Measurements from ENCODE around the gene WDHD1. TPM values are rescaled to one million over a fixed set of nuclear protein-coding genes. Genes with fewer than 3 reads are reported as not detected.

The WDHD1 gene
- total and polyA plus RNA-seq, 2 of the 8 experiments (the other 6 are each of a cell fraction or from before 2014, with no cell fraction given) = 17.8 to 87.9 TPM

DNA sequence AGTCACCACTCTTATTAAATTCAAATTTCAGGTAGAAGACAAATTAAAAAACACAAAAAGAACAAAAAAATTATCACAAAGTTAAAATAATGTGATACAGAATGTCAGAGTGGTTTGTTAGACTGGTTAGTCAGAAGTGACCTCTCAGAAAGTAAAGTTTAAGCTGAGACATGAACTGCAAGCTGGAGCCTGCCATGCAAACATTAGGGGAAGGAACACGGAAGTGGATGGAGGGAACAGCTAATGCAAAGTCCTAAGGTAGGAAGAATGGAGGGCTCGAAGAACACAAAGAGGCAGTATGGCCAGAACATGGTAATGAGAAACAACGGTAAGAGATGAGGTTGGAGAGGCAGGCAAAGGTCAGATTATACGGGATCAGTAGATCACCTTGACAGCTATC, 41.7 kb downstream of the WDHD1 start:
- Histone ChIP-seq H3K27ac (ENCODE audit: low read depth, low read length) (no peak overlapping the region), H3K9me3 (ENCODE audit: insufficient read depth in 2 of 2, low read depth in 1 of 2, low read length in 1 of 2) (no peaks in the 10 kb centered on the region), H2BK120ac (replicated peaks; ENCODE audit: low read depth, low read length) (no peak overlapping the region), H3K18ac (ENCODE audit: extremely low read depth, low read length) (no peak overlapping the region), H3K23ac (ENCODE audit: insufficient read length) (no peak overlapping the region), H2AK5ac (ENCODE audit: low read depth, low read length) (no peak overlapping the region), H3K9ac (replicated peaks in 1 of 4; ENCODE audit: extremely low read depth in 1 of 4, low read depth in 3 of 4, low read length in 3 of 4) (no peak overlapping the region), H3K4ac (replicated peaks; ENCODE audit: insufficient read length, low read depth, low read length) (no peak overlapping the region), H4K91ac (replicated peaks; ENCODE audit: insufficient read length, low read length) (no peak overlapping the region), H3K4me3 (ENCODE audit: extremely low read depth in 1 of 4, insufficient read depth in 2 of 4, low read depth in 3 of 4, low read length in 4 of 4) (no peak overlapping the region), H3K27me3 (replicated peaks in 1 of 4; ENCODE audit: control insufficient read depth in 3 of 4, extremely low read depth in 1 of 4, insufficient read depth in 3 of 4, low read length in 3 of 4) (no peaks in the 10 kb centered on the region), H2AFZ (ENCODE audit: low read length) (no peak overlapping the region), H2BK5ac (ENCODE audit: low read depth, low read length) (no peak overlapping the region), H3K79me2 (ENCODE audit: control insufficient read depth in 1 of 2, insufficient read depth in 2 of 2, low read length in 2 of 2) (no peaks in the 10 kb centered on the region), H4K8ac (ENCODE audit: extremely low read depth, insufficient read depth, low read length) (no peak overlapping the region), H3K4me1 (replicated peaks in 1 of 4; ENCODE audit: control insufficient read depth in 3 of 4, insufficient read depth in 4 of 4, low read length in 3 of 4) (no peaks in the 10 kb centered on the region), H3K36me3 (ENCODE audit: control insufficient read depth in 2 of 4, insufficient read depth in 4 of 4, low read length in 3 of 4) (peaks cover 22 to 92% (median 69%) of the 10 kb centered on the region in 4 experiments), H3K4me2 (ENCODE audit: insufficient read depth in 1 of 2, low read depth in 2 of 2, low read length in 2 of 2) (no peak overlapping the region), H3K79me1 (ENCODE audit: low read depth, low read length) (no peaks in the 10 kb centered on the region), H2BK15ac (ENCODE audit: low read length) (no peak overlapping the region), H3K56ac (replicated peaks; ENCODE audit: insufficient read length, low read depth, low read length) (no peak overlapping the region), H4K20me1 (replicated peaks in 1 of 2; ENCODE audit: control insufficient read depth in 1 of 2, insufficient read depth in 2 of 2, low read length in 2 of 2) (no peaks in the 10 kb centered on the region), H4K5ac (ENCODE audit: insufficient read length, low read depth, low read length) (no peak overlapping the region), H3K14ac (ENCODE audit: insufficient read length) (no peak overlapping the region), H2BK20ac (ENCODE audit: low read length) (no peak overlapping the region), H2BK12ac (ENCODE audit: low read depth, low read length) (no peak overlapping the region), H3K23me2 (ENCODE audit: low read depth, low read length) (no peaks in the 10 kb centered on the region)
- ChIA-PET CTCF (ENCODE audit: partially characterized antibody) (interaction anchor here (0.6 kb wide), 1 partner anchor 15 kb away, joined by 3 read pairs; no protein-coding TSS in a partner anchor), POLR2A (ENCODE audit: partially characterized antibody) (interaction anchor here (0.7 to 1.7 kb wide), 4 partner anchors 13 to 43 kb away, joined by 3 to 11 read pairs (median 5); partner anchors contain the start of genes SOCS4 and WDHD1)
- WGBS, 2 experiments (ENCODE audit: extremely low coverage in 1 of 2, insufficient coverage in 1 of 2, insufficient read length in 1 of 2, insufficient replicate concordance in 2 of 2, low coverage in 1 of 2, low lambda C conversion rate in 2 of 2, missing lambda C conversion rate in 1 of 2) = 91% methylated on average over 4 of the region's 4 CpGs; no CpG with 5 or more reads in 1 of the 2 experiments
- FAIRE-seq = no peak
- DNase-seq (ENCODE audit: low read depth in 1 of 2, low spot score in 2 of 2) = no peak
- no peak for TF ChIP-seq POLR2A (IDR thresholded peaks at IDR 0.05; ENCODE audit: control extremely low read depth in 1 of 2, low read depth in 2 of 2, low read length in 2 of 2)
- no peak for TF ChIP-seq ZNF274 (IDR thresholded peaks at IDR 0.05; ENCODE audit: borderline replicate concordance, extremely low read depth, low read length)
- TF ChIP-seq, protein P1, sequence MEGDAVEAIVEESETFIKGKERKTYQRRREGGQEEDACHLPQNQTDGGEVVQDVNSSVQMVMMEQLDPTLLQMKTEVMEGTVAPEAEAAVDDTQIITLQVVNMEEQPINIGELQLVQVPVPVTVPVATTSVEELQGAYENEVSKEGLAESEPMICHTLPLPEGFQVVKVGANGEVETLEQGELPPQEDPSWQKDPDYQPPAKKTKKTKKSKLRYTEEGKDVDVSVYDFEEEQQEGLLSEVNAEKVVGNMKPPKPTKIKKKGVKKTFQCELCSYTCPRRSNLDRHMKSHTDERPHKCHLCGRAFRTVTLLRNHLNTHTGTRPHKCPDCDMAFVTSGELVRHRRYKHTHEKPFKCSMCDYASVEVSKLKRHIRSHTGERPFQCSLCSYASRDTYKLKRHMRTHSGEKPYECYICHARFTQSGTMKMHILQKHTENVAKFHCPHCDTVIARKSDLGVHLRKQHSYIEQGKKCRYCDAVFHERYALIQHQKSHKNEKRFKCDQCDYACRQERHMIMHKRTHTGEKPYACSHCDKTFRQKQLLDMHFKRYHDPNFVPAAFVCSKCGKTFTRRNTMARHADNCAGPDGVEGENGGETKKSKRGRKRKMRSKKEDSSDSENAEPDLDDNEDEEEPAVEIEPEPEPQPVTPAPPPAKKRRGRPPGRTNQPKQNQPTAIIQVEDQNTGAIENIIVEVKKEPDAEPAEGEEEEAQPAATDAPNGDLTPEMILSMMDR (IDR thresholded peaks at IDR 0.05; ENCODE audit: control extremely low read depth in 1 of 3, insufficient read depth in 1 of 3, low read depth in 1 of 3, low read length in 3 of 3) = no peak
- no peak for TF ChIP-seq SAP30 (IDR thresholded peaks at IDR 0.05; ENCODE audit: insufficient read depth, insufficient replicate concordance, low read length)
- TF ChIP-seq, protein P2, sequence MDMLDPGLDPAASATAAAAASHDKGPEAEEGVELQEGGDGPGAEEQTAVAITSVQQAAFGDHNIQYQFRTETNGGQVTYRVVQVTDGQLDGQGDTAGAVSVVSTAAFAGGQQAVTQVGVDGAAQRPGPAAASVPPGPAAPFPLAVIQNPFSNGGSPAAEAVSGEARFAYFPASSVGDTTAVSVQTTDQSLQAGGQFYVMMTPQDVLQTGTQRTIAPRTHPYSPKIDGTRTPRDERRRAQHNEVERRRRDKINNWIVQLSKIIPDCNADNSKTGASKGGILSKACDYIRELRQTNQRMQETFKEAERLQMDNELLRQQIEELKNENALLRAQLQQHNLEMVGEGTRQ (IDR thresholded peaks at IDR 0.05; ENCODE audit: low read length) = no peak
- TF ChIP-seq JUN (IDR thresholded peaks at IDR 0.05; ENCODE audit: low read depth, low read length) = no peak
- no peak for TF ChIP-seq CEBPB (IDR thresholded peaks at IDR 0.05; ENCODE audit: low read depth, low read length)
- TF ChIP-seq CHD1 (IDR thresholded peaks at IDR 0.05; ENCODE audit: low read depth, low read length) = no peak
- TF ChIP-seq TCF12 (IDR thresholded peaks at IDR 0.05; ENCODE audit: low read depth, low read length) = no peak

Data from H1 (cell line).